Smooth muscle cell (in vitro differentiated cells): ENCODE results near the gene PLXNA4. TPM values are rescaled to one million over a fixed set of nuclear protein-coding genes. Genes with fewer than 3 reads are reported as not detected.

Source experiments
- DNase-seq: peaks from one replicate; lab custom pipeline; 2025; ENCODE audit not compliant: unreplicated experiment; lab: John Stamatoyannopoulos, UW
- H2AFZ ChIP-seq: fragments of 200-600 bp; sonication (generic); 2 replicates; pipeline ENCODE4 v1.6.0; 2016; ENCODE audit warnings: antibody characterized with exemption, low read depth, mild to moderate bottlenecking
- H3F3A ChIP-seq: fragments of 200-600 bp; sonication (generic); 2 replicates; pipeline ENCODE4 v1.6.0; 2017; ENCODE audit warnings: antibody characterized with exemption, low read depth
- H3K27ac ChIP-seq: fragments of 200-600 bp; sonication (generic); 2 replicates; pipeline ENCODE4 v1.5.1; 2016; ENCODE audit warnings: low read depth, mild to moderate bottlenecking
- H3K27me3 ChIP-seq: fragments of 200-600 bp; sonication (generic); 2 replicates; pipeline ENCODE4 v1.6.1; 2016; ENCODE audit warnings: low read depth, mild to moderate bottlenecking
- H3K36me3 ChIP-seq: fragments of 200-600 bp; sonication (generic); 2 replicates; pipeline ENCODE4 v1.5.1; 2016; ENCODE audit warnings: low read depth
- H3K4me1 ChIP-seq: fragments of 200-600 bp; sonication (generic); 2 replicates; pipeline ENCODE4 v1.5.1; 2016; ENCODE audit warnings: low read depth
- H3K4me2 ChIP-seq: fragments of 200-600 bp; sonication (generic); 2 replicates; pipeline ENCODE4 v1.6.0; 2016; ENCODE audit warnings: mild to moderate bottlenecking
- H3K4me3 ChIP-seq: fragments of 200-600 bp; sonication (generic); 2 replicates; pipeline ENCODE4 v1.5.1; 2016; ENCODE audit warnings: mild to moderate bottlenecking
- H3K79me2 ChIP-seq: fragments of 200-600 bp; sonication (generic); 2 replicates; pipeline ENCODE4 v1.6.0; 2016; ENCODE audit warnings: low read depth, mild to moderate bottlenecking
- H3K9ac ChIP-seq: fragments of 200-600 bp; sonication (generic); 2 replicates; pipeline ENCODE4 v1.6.0; 2016; ENCODE audit warnings: low read depth
- H3K9me3 ChIP-seq: fragments of 200-600 bp; sonication (generic); replicated peaks from 2 replicates; pipeline ENCODE4 v1.5.1; 2016; ENCODE audit warnings: low read depth
- H4K20me1 ChIP-seq: fragments of 200-600 bp; sonication (generic); 2 replicates; pipeline ENCODE4 v1.6.0; 2016; ENCODE audit warnings: low read depth
- CTCF ChIP-seq: fragments of 200-600 bp; sonication (generic); IDR thresholded peaks from 2 replicates; pipeline ENCODE4 v1.5.1; 2017; ENCODE audit warnings: borderline replicate concordance, mild to moderate bottlenecking, antibody characterized with exemption; ENCODE audit not compliant: insufficient read depth, poor library complexity, severe bottlenecking
- WGBS: methylation state at CpG from one replicate; pipeline ENCODE4 v1.1.7; 2016; ENCODE audit warnings: low lambda C conversion rate; 5-methylcytosine and 5-hydroxymethylcytosine counted together
- polyA plus RNA-seq: library from polyadenylated mRNA; unstranded; fragments of >200 nt; fragmentation: Nextera tagmentation; extraction: Ambion mirVana; gene quantifications from 2 replicates; pipeline ENCODE4 v1.2.1, GENCODE V29; 2016
- total RNA-seq: library from RNA; depleted of rRNA; stranded (reverse); fragments of >200 nt; gene quantifications from 2 replicates; pipeline ENCODE4 v1.2.3, GENCODE V29; 2014

The PLXNA4 gene
- total and polyA plus RNA-seq, 2 experiments from 2014 or later: 8.5 to 9.9 TPM

DNA sequence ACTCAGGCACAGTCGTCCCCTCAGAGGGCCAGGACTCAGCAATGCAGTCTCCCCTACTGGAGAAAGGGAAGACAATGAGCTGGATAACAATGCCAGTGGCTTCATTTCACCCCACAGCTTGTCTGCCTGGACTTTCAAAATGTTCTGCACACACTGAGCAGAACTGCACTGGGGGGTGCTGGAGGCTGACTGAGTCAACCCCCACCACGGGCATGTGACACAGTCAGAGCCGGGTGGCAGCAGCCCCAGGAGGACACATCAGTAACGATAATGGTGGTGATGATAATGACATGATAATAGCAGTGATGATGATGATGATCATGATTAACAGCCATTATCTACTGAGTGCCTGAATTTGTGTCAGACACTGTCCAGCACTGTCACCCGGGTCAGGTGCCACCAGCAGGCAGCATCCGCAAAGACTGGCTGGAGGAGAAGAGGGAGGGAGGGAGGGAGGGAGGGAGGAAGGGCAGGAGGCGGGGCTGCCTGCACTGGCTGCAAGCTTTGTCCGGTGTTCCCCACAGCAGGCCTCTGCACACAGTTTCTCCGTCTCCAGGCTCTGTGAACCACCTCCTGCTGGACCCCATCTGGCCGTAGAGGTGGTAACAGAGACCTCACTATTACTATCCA is 67.4 kb downstream of the PLXNA4 start:
- Histone ChIP-seq H3K4me2 (no peak overlapping the region), H3K9ac (no peak overlapping the region), H3K36me3 (no peaks in the 10 kb centered on the region), H4K20me1 (no peaks in the 10 kb centered on the region), H3K27ac (no peak overlapping the region), H3K4me1 (peaks cover 7% of the 10 kb centered on the region), H3K79me2 (no peaks in the 10 kb centered on the region), H3K27me3 (peaks cover 4% of the 10 kb centered on the region), H3K4me3 (no peak overlapping the region), H2AFZ (no peak overlapping the region), H3F3A (no peaks in the 10 kb centered on the region), H3K9me3 (no peaks in the 10 kb centered on the region)
- no peak for DNase-seq
- 74% methylated on average over 8 of the region's 10 CpGs for WGBS
- no peak for TF ChIP-seq CTCF

DNA sequence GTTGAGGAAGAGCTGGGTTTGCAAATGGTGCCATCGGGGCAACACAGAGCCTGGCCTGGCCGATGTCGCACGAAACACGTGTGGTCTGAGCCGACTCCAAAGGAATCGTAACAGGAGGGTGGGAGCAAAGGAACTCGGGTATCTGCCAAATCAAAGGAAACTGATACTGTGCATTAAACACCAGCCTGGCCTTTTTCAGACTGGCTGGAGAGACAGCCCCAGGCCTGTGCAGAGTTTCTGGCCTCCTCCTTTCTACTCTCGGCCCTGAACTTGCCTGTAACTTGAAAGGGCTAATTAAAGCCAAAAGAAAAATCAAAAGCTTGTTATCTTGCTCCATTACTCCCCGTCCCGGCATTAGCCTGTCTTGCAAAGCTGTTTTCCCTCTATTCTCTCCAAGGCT is 71.4 kb downstream of the PLXNA4 start:
- Histone ChIP-seq H3K9ac (no peak overlapping the region), H3K9me3 (no peaks in the 10 kb centered on the region), H2AFZ (no peak overlapping the region), H3F3A (no peaks in the 10 kb centered on the region), H4K20me1 (no peaks in the 10 kb centered on the region), H3K4me2 (no peak overlapping the region), H3K4me1 (peaks cover 4% of the 10 kb centered on the region), H3K27me3 (no peaks in the 10 kb centered on the region), H3K27ac (no peak overlapping the region), H3K4me3 (no peak overlapping the region), H3K36me3 (no peaks in the 10 kb centered on the region), H3K79me2 (no peaks in the 10 kb centered on the region)
- WGBS: 41% methylated on average over 11 of the region's 11 CpGs
- TF ChIP-seq CTCF: no peak
- DNase-seq: no peak

DNA sequence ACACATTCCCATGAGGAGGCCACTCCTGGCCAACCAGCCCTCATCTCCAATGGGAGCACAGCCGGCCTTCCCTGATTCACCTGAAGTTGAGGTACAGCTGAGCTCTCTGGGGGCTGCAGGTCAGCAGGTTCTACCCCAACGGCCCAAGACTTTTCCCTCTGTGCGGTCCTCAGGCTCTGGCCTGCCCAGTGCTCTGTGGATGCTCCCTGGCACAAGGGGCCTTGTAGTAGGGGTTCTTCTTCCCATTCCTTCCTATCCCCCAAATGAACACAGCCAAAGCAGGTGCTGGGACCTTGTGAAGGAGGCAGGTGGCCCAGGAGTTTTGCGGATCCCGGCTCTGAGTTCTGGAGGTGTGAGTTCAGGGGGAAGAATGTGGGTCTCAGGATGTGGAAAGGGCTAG is 72.2 kb downstream of the PLXNA4 start:
- Histone ChIP-seq H3K9me3 (no peaks in the 10 kb centered on the region), H4K20me1 (no peaks in the 10 kb centered on the region), H3K27ac (no peak overlapping the region), H2AFZ (no peak overlapping the region), H3K79me2 (no peaks in the 10 kb centered on the region), H3K27me3 (no peaks in the 10 kb centered on the region), H3K36me3 (no peaks in the 10 kb centered on the region), H3K4me1 (no peaks in the 10 kb centered on the region), H3F3A (no peaks in the 10 kb centered on the region), H3K4me2 (no peak overlapping the region), H3K9ac (no peak overlapping the region), H3K4me3 (no peak overlapping the region)
- 95% methylated on average over 5 of the region's 5 CpGs for WGBS
- no peak for DNase-seq
- TF ChIP-seq CTCF: no peak

- Histone ChIP-seq H4K20me1 (no peaks in the 10 kb centered on the region), H3K9ac (no peak overlapping the region), H3K4me3 (no peak overlapping the region), H3K36me3 (no peaks in the 10 kb centered on the region), H2AFZ (no peak overlapping the region), H3K27ac (no peak overlapping the region), H3K79me2 (no peaks in the 10 kb centered on the region), H3K27me3 (no peaks in the 10 kb centered on the region), H3F3A (no peaks in the 10 kb centered on the region), H3K4me1 (no peaks in the 10 kb centered on the region), H3K9me3 (no peaks in the 10 kb centered on the region), H3K4me2 (no peak overlapping the region)
- no peak for DNase-seq
- TF ChIP-seq CTCF: no peak
These were observed 72.9 kb downstream of the PLXNA4 start for GRCh38 chr7:132503415-132503814.
